Measurements from ENCODE around the gene KRTAP17-1. TPM values are rescaled to one million over a fixed set of nuclear protein-coding genes. Genes with fewer than 3 reads are reported as not detected.

The KRTAP17-1 gene
- total RNA-seq, 1 experiment from 2014 or later: not detected

DNA sequence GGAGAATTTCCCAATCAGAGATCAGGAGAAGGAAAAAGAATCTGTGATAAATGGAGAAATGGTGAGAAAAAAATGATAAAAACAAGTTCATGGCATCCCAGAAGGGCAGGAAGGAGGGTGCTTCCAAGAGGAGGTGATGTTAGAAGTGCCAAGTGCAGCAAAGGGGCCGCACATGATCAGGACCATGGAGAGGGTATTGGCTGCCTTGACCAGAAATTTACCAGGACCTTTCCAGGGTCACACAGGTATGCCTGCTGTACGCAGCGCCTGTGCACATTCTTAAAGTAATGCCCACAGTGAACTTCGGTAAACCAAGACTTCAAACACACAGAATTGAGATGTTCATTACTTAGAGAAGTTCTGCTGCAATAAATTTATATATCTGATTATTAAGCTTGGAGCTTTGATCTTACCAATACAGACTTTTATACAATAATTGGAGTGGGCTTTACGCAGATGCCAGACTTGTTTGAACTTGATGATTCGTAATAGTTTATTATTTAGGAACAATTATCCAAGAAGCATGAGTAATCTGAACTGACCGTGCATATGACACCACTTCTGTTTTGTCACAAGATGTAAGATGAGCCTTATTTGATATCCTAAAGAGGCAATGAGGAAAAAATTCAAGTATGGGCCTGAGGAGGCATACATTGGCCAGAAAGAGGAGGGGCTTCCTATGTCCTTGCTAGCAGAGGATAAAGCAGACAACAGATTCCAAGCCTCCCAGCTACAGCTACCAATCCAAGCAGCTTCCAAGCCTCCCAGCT lies 37.3 kb upstream of the KRTAP17-1 start:
- no peaks in the 10 kb centered on the region for H3K79me1 ChIP-seq (ENCODE audit: insufficient read depth, low read depth, low read length, poor library complexity, severe bottlenecking)
- no peak overlapping the region for H3K9ac ChIP-seq (ENCODE audit: extremely low read depth, insufficient read length, low read length)
- H4K8ac ChIP-seq (replicated peaks; ENCODE audit: insufficient read length, low read depth, low read length): no peak overlapping the region
- Mint-ChIP-seq H3K27ac (no peak overlapping the region), H3K27me3 (ENCODE audit: low read depth) (peaks cover 9% of the 10 kb centered on the region), H3K9me3 (no peaks in the 10 kb centered on the region; a peak in 2 of 5 replicates), H3K4me3 (no peak overlapping the region), H3K36me3 (ENCODE audit: insufficient read depth in 1 of 3, low read depth in 3 of 3) (no peaks in the 10 kb centered on the region), H3K4me1 (no peaks in the 10 kb centered on the region)
- no peak overlapping the region for H2BK5ac ChIP-seq (ENCODE audit: insufficient read length, low read length)
- H3K56ac ChIP-seq (ENCODE audit: insufficient read length, low read depth, low read length): no peak overlapping the region
- H3K4ac ChIP-seq (ENCODE audit: low read depth, low read length): no peak overlapping the region
- H3K23ac ChIP-seq (ENCODE audit: insufficient read length, low read depth, low read length): no peak overlapping the region
- no peak overlapping the region for H3K14ac ChIP-seq (ENCODE audit: insufficient read depth, low read length)
- no CpG with 5 or more reads among the region's 7 CpGs for WGBS (ENCODE audit: extremely low coverage, insufficient read length, low lambda C conversion rate)
- TF ChIP-seq, protein P1, sequence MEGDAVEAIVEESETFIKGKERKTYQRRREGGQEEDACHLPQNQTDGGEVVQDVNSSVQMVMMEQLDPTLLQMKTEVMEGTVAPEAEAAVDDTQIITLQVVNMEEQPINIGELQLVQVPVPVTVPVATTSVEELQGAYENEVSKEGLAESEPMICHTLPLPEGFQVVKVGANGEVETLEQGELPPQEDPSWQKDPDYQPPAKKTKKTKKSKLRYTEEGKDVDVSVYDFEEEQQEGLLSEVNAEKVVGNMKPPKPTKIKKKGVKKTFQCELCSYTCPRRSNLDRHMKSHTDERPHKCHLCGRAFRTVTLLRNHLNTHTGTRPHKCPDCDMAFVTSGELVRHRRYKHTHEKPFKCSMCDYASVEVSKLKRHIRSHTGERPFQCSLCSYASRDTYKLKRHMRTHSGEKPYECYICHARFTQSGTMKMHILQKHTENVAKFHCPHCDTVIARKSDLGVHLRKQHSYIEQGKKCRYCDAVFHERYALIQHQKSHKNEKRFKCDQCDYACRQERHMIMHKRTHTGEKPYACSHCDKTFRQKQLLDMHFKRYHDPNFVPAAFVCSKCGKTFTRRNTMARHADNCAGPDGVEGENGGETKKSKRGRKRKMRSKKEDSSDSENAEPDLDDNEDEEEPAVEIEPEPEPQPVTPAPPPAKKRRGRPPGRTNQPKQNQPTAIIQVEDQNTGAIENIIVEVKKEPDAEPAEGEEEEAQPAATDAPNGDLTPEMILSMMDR (conservative IDR thresholded peaks at IDR 0.05): no peak
- H3K23me2 ChIP-seq (ENCODE audit: insufficient read length, low read depth, low read length, poor library complexity, severe bottlenecking): no peaks in the 10 kb centered on the region
- H2BK12ac ChIP-seq (ENCODE audit: insufficient read length, low read depth, low read length): no peak overlapping the region
- H2BK15ac ChIP-seq (ENCODE audit: low read depth, low read length): no peak overlapping the region
- H3K18ac ChIP-seq (ENCODE audit: insufficient read length, low read depth, low read length): no peak overlapping the region
- H4K91ac ChIP-seq (ENCODE audit: insufficient read length, low read depth, low read length): no peak overlapping the region
- H4K5ac ChIP-seq (ENCODE audit: insufficient read length, low read depth, low read length): no peak overlapping the region
- no peak overlapping the region for H2BK20ac ChIP-seq (ENCODE audit: low read depth, low read length, poor library complexity, severe bottlenecking)
- H3K79me2 ChIP-seq (ENCODE audit: insufficient read depth, low read length): no peaks in the 10 kb centered on the region
- H4K20me1 ChIP-seq (ENCODE audit: control insufficient read depth, insufficient read depth, insufficient read length): no peaks in the 10 kb centered on the region
- DNase-seq: no peak
- H3K27me3 ChIP-seq (ENCODE audit: insufficient read depth, low read length): no peaks in the 10 kb centered on the region
- H3K9me3 ChIP-seq (ENCODE audit: control insufficient read depth, low read depth, low read length): no peaks in the 10 kb centered on the region
- no peak overlapping the region for H3K4me2 ChIP-seq (ENCODE audit: insufficient read depth, insufficient read length, low read length)
- H3K27ac ChIP-seq (ENCODE audit: insufficient read length, low read depth, low read length): no peak overlapping the region
- H2AFZ ChIP-seq (ENCODE audit: low read length): no peak overlapping the region
- H2AK5ac ChIP-seq (ENCODE audit: insufficient read length, low read length): no peak overlapping the region
- no peak overlapping the region for H3T11ph ChIP-seq (ENCODE audit: low read length)
- no peak overlapping the region for H2BK120ac ChIP-seq (ENCODE audit: low read depth, low read length, poor library complexity, severe bottlenecking)
- H3K4me1 ChIP-seq (ENCODE audit: insufficient read depth, low read length): no peaks in the 10 kb centered on the region

All from H9 (cell line).